Erythroblast (primary cell): ENCODE measurements around the gene EIF6.

Experiments used
- GATA1 ChIP-seq: IDR thresholded peaks from 2 replicates; pipeline ENCODE4 v1.6.1; 2011; ENCODE audit warnings: low read depth, mild to moderate bottlenecking, control low read depth, low read length, moderate library complexity
- POLR2A ChIP-seq: IDR thresholded peaks from 2 replicates; pipeline ENCODE4 v1.6.1; 2011; ENCODE audit warnings: mild to moderate bottlenecking, low read length

DNA sequence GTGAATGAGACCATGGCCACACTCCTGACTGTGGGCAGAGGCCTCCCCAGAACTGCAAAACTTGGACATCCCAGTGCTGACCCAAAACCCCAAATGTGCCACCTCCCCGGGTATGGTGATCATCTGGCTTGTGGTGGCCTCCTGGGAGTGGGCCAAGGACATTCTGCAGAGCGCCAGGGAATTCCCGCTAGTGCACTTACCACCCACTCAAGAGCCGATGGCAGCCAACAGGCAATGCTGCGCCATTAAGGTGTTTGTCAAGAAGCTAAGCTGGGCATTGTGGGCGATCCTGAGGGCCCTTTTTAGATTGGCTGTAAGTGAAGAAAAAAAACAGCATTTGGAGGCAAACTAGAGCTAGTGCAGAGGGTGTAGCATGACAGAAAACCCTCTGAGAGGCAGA lies 48.7 kb downstream of the EIF6 start:
- TF ChIP-seq POLR2A (no peak), GATA1 (no peak)
